ENCODE measurements around the gene LDLRAP1.
A peak's percentile ranks its signal among the peaks of the same experiment; 100 is the strongest.

GRCh38 chr1:25616095-25616986 lies 72.9 kb downstream of the LDLRAP1 start, which contains the start of gene MAN1C1:
- peak in 1 of 2 donors; percentile 25 for TF ChIP-seq CTCF (conservative IDR thresholded peaks at IDR 0.05 in 1 of 2, IDR thresholded peaks at IDR 0.05 in 1 of 2; ENCODE audit: low read depth in 1 of 2, low read length in 2 of 2)
- TF ChIP-seq EZH2 (IDR thresholded peaks at IDR 0.05; ENCODE audit: low read length, missing control alignments) = no peak

Measured in fibroblast of lung (primary cell).